HG03469 (cell line): ENCODE data around the gene CCR4.
A peak's percentile ranks its signal among the peaks of the same experiment; 100 is the strongest.
"Not testable (repeated sequence)": the region's sequence is repeated elsewhere in the genome, so short reads cannot be mapped to it uniquely, and the experiment has no call there.

Source experiments
- ATAC-seq: cut with Tn5 transposase; IDR thresholded peaks from one replicate; pipeline ENCODE4 v1.9.1; 2021; ENCODE audit warnings: mild to moderate bottlenecking, moderate library complexity, moderate number of reproducible peaks; ENCODE audit not compliant: unreplicated experiment

Gene CCR4

DNA sequence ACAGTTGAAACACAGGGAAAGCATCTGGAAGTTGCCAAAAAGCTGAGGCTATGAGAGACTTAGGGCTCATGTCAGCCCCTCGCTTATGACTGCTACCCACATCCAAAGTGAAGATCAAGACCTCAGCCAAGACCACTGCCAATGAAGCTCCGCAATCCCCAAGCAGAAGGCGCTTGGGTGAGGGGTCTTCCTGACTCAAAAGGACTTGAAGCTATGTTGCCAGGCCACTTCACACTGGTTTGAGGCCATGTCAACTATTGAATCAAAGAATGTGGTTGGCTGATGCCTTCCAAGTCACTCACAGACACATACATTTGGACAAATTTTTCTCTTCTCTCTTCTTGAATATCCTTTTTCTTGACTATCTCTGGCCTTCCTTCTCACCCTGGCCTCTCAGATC, 928 bp upstream of the CCR4 start:
- no peak for ATAC-seq

DNA sequence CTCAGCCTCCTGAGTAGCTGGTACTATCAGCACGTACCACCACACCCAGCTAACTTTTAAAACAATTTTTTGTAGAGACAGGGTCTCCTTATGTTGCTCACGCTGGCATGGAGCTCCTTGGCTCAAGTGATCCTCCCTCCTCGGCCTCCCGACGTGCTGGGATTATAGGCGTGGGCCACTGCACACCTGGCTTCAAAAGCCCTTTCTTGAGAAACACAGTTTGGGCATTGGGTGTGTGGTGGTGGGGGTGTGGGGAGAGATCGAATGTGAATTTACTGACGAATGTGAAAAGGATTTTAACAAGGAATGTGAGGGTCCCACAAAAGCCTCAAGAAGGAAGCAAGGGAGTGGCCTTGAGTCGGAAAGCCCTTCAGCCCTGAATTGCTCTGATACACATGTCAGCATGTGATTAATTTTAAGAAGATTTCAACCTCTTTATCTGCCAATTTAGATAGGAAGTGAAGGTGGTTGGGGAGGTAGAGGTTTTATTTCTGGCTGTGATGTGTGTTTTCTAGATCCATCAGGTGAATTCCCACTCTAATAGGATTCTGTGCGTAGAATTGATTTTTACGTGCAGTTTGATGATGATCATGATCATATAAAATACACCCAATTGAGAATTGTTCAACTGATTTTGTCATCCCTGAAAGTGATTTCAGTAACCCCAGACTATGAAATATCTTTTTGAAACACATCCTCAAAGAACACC, 1.1 kb downstream of the CCR4 start:
- ATAC-seq = no peak

DNA sequence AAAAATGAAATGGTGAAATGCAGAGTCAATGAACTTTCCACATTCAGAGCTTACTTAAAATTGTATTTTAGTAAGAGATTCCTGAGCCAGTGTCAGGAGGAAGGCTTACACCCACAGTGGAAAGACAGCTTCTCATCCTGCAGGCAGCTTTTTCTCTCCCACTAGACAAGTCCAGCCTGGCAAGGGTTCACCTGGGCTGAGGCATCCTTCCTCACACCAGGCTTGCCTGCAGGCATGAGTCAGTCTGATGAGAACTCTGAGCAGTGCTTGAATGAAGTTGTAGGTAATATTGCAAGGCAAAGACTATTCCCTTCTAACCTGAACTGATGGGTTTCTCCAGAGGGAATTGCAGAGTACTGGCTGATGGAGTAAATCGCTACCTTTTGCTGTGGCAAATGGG, 3.1 kb downstream of the CCR4 start:
- ATAC-seq = no peak

DNA sequence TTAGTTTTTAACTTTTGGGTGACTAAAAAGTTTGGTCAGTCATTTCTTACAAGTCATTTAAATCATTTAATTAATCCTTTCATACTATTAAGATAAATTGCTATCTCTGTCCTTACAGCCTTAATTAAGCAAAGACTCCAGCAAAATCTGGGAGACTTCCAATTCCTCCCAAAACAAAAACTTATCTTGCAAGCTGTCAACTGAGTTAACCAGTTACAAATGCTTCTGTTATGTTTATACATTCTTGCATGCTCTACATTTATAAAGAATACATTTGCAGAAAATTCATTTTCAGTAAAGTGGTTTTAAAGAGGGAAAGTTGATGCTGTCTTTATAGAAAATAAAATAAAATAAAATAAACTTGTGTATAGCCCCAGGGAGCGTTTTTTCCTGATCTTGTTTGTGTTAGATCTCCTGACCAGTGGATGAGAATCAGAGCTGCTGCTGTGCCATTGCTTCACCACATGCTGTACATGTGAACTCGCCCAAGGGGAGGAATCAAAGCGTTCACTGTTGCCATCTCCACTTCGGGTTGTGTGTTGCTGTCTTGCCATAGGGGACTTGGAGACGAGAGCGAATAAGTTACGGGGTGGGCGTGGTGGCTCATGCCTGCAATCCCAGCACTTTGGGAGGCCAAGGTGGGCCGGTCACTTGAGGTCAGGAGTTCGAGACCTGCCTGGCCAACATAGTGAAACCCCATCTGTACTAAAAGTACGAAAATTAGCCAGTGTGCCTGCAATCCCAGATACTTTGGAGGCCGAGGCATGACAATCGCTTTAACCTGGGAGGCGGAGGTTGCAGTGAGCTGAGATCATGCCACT, 5.5 kb downstream of the CCR4 start:
- no peak for ATAC-seq

DNA sequence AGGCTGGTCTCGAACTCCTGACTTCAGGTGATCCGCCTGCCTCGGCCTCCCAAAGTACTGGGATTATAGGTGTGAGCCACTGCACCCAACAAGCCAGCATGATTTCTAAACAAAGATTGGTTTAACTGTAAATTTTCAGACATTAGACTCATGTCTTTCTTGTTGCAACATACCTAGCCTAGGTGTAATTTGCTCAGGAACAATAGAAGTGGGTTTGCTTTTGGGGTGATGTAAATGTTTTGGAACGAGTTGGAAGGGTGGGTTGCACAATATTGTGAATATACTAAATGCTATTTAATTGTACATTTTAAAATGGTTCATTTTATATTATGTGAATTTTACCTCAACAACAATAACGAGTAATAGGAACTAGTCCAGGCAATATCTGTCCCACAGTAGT, 7.1 kb downstream of the CCR4 start:
- no peak for ATAC-seq

DNA sequence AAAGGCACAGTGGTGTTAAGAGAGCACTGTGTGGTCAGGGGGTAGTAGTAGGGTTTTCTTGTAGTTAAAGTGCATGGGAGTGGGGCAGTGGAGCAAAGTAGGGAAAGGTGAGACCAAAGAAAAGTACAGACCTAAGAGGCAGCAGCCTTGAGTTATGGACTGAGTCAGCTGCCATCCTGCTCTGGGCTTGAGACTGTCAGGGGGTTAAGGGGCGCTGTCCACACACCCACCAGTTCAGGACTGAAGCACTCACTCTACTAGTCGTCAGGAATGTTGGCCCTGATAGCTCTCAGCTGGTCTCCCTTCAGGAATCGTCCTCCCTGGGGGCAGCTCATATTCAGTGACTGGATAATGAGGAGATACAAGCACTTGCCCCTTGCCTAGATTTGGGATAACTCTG, 7.9 kb downstream of the CCR4 start:
- ATAC-seq = no peak

DNA sequence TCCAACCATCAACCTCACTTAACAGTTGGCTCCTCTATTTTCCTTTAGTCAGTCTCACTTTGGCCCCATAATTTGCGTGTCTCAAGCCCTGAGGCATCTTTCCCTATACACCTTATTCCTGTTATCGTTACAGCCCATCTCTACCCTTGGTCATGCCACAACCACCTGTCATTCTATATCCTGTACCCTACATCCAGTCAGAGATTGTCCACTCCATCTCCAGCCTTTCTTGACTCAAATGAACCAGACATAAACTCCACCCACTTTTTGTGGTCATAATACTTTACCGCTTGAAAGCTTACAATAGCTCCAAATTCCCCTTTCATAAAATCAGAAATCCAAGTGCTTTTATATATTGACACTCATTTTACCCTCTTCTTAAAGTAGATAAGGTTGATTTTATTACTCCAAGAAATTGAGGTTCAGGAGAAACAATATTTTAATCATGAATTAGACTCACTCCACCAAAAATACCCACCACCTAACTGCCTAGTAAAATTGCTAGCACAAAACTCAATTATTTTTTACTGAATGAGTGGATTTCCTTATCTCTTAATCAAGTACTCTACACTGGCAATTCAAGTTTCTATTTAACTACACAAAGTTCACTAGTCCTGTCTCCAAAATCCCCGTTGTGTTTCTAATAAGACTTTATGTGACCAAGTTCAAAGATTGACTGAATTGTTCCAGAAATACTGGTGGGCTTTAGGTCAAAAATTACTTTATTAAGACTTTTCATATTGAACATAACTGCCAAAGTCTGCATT, 9.1 kb downstream of the CCR4 start:
- ATAC-seq = no peak

DNA sequence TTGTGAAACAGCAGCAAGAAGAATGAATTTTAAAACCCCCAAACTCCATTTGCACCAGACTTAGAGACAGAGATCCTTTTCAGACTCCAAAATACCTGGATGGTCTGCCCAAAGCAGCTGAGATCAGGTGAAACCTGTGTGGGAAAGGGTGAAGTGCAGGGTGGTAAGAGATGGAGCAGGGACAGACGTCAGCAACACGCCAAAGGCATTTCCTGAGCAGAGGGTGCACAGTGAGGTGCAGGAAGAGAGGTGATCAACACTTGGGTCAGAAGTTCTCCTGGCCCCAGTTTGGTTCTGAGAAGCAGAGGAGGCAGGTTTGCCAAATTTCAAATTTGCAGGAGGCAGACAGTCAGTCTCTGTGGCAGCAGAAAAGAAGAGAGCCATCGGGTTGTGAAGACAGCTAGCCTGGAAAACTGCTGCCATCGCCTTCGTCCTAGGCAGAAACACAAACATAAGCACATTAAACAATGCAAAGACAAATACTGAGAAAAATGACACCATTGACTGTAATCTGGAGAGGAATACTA, 9.8 kb downstream of the CCR4 start:
- no peak for ATAC-seq

DNA sequence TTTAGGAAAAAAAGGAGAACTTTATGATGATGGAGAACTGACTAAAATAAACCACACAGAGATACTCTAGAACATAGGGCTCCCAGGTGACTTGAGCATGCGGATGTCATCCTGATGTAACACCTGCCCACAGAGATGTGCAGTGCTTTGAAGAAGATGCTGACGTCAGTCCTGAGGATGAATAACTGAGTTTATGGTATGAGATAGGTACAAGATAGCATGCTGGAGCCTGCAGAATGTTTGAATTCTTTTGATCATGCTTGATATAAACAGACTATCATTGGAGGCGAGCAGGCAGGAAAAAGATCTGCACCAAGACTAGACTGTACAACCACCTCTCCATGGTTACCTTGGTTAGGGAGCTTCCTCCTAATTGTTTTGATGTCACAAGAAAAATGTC, 12.4 kb downstream of the CCR4 start:
- no peak for ATAC-seq

DNA sequence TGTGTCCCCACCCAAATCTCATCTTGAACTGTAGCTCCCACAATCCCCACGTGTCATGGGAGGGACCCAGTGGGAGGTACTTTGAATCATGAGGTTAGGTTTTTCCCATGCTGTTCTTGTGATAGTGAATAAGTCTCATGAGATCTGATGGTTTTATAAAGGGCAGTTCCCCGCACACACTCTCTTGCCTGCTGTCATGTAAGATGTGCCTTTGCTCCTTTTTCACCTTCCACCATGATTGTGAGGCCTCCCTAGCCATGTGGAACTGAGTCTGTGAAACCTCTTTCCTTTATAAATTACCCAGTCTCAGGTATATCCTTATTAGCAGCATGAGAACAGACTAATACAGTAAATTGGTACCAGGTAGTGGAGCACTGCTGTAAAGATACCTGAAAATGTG, 13.3 kb downstream of the CCR4 start:
- ATAC-seq = not testable (repeated sequence)

DNA sequence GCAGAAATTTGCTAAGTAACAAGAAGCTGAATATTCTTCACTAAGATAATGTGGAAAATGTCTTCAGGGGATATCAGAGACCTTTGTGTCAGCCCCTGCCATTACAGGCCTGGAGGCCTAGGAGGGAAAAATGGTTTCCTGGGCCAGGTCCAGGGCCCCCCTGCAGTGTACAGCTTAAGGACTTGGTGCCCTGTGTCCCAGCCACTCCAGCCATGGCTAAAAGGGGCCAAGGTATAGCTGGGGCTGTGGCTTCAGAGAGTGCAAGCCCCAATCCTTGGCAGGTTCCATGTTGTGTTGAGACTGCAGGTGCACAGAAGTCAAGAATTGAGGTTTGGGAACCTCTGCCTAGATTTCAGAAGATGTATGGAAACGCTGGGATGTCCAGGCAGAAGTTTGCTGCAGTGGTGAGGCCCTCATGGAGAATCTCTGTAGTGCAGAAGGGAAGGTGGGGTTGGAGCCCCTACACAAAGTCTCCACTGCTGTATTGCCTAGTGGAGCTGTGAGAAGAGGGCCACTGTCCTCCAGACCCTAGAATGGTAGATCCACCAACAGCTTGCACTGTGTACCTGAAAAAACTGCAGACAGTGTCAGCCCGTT, 14.3 kb downstream of the CCR4 start:
- ATAC-seq = not testable (repeated sequence)

DNA sequence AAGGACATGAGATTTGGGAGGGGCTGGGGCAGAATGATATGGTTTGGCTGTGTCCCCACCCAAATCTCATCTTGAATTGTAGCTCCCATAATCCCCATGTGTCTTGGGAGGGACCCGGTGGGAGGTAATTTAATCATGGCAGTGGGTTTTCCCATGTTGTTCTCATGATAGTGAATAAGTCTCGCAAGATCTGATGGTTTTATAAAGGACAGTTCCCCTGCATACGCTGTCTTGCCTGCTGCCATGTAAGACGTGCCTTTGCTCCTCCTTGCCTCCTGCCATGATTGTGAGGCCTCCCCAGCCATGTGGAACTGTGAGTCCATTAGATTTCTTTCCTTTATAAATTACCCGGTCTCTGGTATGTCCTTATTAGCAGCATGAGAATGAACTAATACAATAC, 15.2 kb downstream of the CCR4 start:
- not testable (repeated sequence) for ATAC-seq

DNA sequence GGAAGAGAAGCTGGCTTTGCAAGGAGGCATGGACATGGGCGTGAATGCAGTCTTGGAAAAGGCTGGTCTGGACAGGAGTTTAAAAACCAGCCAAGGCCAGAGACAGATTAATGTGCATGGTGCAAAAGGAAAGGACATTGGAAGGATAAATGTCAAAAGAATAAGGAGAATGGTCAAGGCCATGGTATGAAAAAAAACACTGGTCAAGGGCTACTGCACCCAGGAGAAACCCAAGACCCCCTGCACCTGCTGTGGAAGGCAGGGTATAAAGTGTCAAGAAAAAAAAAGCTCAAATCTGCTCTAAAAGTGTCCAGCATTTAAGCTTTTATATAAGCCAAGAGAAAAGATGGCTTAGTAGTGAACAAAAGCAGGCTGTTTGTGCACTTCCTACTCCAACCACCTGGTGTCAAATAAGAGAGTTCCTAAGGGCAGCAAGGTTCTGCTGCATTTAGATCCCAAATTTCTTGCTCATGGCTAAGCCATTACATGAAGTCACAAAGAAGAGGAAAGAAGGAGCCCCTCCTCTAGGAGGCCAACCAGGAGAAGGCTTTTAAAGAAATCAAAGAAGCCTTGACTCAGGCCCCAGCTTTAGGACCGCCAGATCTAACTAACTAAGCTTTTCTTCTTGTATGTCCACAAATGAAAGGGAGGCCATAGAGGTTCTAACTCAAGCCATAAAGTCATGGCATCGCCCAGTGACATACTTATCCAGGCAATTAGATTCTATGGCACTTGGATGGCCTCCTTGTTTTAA, 16.9 kb downstream of the CCR4 start:
- ATAC-seq = no peak

DNA sequence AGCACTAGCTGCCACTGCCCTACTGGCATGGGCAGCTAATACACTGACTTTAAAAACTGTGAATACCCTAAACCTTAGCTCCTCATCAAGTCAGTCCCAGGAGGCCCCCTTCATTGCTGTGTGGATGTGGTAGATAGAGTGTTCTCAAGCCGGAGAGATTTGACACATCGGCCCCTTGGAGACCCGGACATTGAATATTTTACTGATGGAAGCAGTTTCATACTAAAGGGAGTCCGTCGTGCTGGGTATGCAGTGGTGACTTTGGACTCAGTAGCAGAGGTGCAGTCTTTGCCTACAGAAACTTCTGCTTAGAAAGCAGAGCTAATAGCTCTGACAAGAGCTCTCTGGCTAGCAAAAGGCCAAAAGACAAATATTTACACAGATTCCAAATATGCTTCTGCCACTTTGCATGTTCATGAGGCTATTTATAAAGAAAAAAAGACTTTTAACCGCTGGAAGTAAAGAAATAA, 17.5 kb downstream of the CCR4 start:
- ATAC-seq = no peak

DNA sequence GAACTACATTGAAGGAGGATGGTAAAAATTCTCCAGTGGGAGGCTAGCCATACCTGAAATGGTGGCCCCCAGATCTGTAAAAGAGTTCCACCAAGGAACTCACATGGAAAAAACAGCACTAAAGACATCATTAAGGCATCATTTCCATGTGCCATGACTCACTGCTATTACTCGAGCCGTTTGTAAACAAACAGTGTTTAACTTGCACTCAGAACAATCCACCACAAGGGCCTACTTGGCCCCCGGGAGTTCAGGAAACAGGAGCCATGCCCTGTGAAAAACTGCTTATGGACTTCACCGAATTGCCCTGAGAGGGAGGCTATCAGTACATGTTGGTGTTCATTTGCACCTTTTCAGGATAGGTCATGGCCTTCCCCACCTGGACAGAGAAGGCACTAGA, 18.2 kb downstream of the CCR4 start:
- no peak for ATAC-seq

DNA sequence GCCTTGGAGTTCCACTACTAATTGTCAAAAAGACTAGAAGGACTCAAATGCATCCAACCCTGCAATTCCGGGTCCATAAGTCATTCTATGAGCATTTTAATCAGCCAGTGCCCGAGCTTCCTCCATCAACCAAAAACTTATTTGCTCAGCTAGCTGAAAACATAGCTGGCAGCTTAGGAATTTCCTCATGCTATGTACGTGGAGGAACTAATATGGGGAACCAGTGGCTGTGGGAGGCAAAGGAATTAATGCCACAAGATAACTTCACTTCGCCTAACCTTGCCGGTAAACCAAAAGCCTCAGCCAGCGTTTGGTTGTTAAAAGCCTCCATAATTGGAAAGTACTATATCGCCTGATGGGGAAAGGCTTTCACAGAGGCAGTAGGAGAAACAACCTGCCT, 19.8 kb downstream of the CCR4 start:
- not testable (repeated sequence) for ATAC-seq

DNA sequence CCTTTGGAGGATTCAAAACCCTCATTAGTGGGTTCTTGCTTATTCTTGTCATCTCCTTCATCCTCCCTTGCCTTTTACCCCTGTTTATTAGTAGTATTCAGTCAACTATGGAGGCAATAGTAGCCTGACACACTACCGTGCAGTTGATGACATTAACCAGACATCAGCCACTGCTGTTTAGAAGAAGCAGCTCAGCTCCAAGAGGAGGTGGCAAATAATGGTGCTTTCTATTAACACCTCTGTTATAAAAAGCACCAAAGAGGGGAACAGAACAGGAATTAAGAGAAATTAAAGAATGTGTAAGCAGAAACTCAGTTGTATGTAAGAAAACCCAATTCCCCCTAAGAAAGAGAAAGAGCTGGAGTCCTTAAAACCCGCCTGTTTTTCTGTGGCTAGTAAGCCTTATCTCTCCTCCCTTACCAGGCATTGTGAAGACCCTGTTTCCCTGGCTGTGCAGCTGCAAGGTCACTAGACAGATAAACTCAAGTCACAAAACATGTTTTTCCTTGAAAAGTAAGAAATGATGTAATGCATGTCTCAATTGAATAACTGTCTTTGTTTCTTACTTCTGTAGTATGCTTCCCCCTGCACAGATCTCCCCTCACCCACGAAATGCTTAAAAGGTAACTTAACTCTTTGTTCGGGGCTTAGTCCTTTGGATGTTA, 21.2 kb downstream of the CCR4 start:
- no peak for ATAC-seq

DNA sequence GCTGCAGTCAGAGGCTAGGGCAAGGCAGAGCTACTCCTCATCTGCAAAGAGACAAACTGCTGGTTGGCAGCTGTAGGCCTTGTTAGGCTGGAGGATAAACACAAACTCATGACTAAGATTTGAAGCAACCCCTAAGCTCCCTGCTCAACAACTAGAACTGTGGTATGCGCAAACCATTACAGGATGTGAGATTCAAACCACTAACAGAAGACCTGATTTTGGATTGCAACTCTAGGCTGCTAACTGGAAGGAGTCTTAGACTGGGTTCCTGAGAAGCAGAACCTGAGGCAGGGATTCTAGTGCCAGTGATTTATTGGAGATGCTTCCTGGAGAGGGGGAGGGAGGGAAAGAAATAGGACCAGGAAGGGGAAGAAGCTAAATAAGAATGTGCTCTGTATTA, 22.5 kb downstream of the CCR4 start:
- ATAC-seq = peak; percentile 78

DNA sequence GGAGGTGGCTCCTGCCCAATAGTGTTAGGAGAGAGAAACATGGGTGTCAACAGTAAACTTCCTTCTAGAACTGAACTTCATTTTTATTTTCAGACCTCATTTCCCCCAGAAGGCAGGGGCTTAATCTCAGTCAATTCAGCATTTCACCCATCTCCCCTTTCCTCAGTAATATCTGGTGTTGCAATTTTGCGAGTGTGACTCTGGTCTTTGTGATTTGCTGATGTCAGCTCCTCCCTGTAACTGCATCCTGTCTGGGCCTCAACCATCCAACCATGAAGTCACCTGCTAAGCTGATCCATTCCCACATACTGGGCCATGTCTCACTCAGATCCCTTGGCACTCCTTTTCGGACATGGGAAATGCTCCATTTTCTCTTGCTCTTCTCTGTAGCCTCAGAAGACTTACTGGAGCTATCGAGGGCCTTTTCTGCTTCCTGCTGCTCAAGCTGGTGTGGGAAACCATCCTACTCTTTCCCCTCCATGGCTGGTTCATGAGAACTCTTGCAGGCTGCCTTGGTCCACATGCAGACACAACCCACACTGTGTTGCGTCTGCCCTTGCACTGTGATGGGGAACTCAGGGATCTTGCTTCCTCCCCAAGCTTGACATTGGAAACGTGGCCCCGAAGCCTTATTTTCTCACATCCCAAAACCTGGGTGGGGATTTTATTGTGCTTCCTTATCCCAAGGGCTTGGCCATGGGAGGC, 24.6 kb downstream of the CCR4 start:
- ATAC-seq = no peak
